CD14-positive monocyte (primary cell): ENCODE data around the gene UBE2E2. TPM values are rescaled to one million over a fixed set of nuclear protein-coding genes. Genes with fewer than 3 reads are reported as not detected.

Experiments
- DNase-seq, 3 donors: peaks; one replicate each; pipeline ENCODE4 v3.0.0-alpha.2; 2011 to 2022
- H2AFZ ChIP-seq: 2 replicates; pipeline ENCODE4 v1.6.0; 2012; ENCODE audit warnings: mild to moderate bottlenecking, low read depth, low read length, inconsistent platforms; ENCODE audit not compliant: insufficient read depth, poor library complexity, severe bottlenecking
- H3K27ac ChIP-seq, 2 donors: 1 replicate in 1 of 2; 2 replicates in 1 of 2; pipeline ENCODE4 v1.5.1; 2012 to 2013; ENCODE audit warnings: low read length in 2 of 2, control low read depth in 1 of 2, inconsistent platforms in 1 of 2, low read depth in 1 of 2, mild to moderate bottlenecking in 1 of 2
- H3K27me3 ChIP-seq, 2 donors: one replicate each; pipeline versions ENCODE4 v1.6.0 to v1.6.1; 2011 to 2013; ENCODE audit warnings: low read length in 2 of 2; ENCODE audit not compliant: control insufficient read depth in 2 of 2, insufficient read depth in 2 of 2
- H3K36me3 ChIP-seq, 2 donors: replicated peaks in 1 of 2; 1 replicate in 1 of 2; 2 replicates in 1 of 2; pipeline versions ENCODE4 v1.5.1 to v1.6.1; 2012 to 2013; ENCODE audit warnings: low read length in 2 of 2, control low read depth in 1 of 2, inconsistent platforms in 1 of 2, mild to moderate bottlenecking in 1 of 2; ENCODE audit not compliant: insufficient read depth in 2 of 2, control insufficient read depth in 1 of 2
- H3K4me1 ChIP-seq, 2 donors: 1 replicate in 1 of 2; 2 replicates in 1 of 2; pipeline versions ENCODE4 v1.5.1 to v1.6.1; 2012 to 2013; ENCODE audit warnings: low read length in 2 of 2, control low read depth in 1 of 2, inconsistent platforms in 1 of 2, mild to moderate bottlenecking in 1 of 2, moderate library complexity in 1 of 2; ENCODE audit not compliant: insufficient read depth in 2 of 2, control insufficient read depth in 1 of 2
- H3K4me2 ChIP-seq: replicated peaks from 2 replicates; pipeline ENCODE3; 2012; ENCODE audit warnings: low read length, moderate library complexity, mild to moderate bottlenecking; ENCODE audit not compliant: poor library complexity, severe bottlenecking; ENCODE audit errors: extremely low read depth
- H3K4me3 ChIP-seq, 3 experiments: fragments of 200-600 bp in 1 of 3; sonication (generic) in 1 of 3; replicated peaks in 1 of 3; 1 replicate in 2 of 3; 2 replicates in 1 of 3; pipeline ENCODE4 v1.5.1; 2011 to 2013; ENCODE audit warnings: low read length in 3 of 3, mild to moderate bottlenecking in 3 of 3, control low read depth in 2 of 3, low read depth in 2 of 3, inconsistent platforms in 1 of 3, moderate library complexity in 1 of 3
- H3K79me2 ChIP-seq: 2 replicates; pipeline ENCODE4 v1.6.0; 2012; ENCODE audit warnings: mild to moderate bottlenecking, control low read depth, inconsistent platforms, low read length, moderate library complexity; ENCODE audit not compliant: insufficient read depth
- H3K9ac ChIP-seq: 2 replicates; pipeline ENCODE4 v1.6.0; 2017; ENCODE audit warnings: low read length, mild to moderate bottlenecking; ENCODE audit not compliant: insufficient read depth, poor library complexity, severe bottlenecking
- H3K9me3 ChIP-seq, 2 donors: replicated peaks in 1 of 2; 1 replicate in 1 of 2; 2 replicates in 1 of 2; pipeline versions ENCODE4 v1.5.1 to v1.6.1; 2012 to 2013; ENCODE audit warnings: low read length in 2 of 2, control low read depth in 1 of 2; ENCODE audit not compliant: control insufficient read depth in 1 of 2, insufficient read depth in 1 of 2
- H4K20me1 ChIP-seq: 2 replicates; pipeline ENCODE4 v1.6.0; 2012; ENCODE audit warnings: mild to moderate bottlenecking, low read length, control low read depth, moderate library complexity; ENCODE audit not compliant: insufficient read depth
- H3K27ac Mint-ChIP-seq, 7 donors: one replicate each; pipeline ENCODE4 v1.8.0; 2020; ENCODE audit warnings: mild to moderate bottlenecking in 7 of 7, mixed read lengths in 7 of 7, moderate library complexity in 6 of 7, inconsistent platforms in 2 of 7
- H3K27me3 Mint-ChIP-seq, 3 donors: one replicate each; pipeline ENCODE4 v1.8.0; 2021 to 2022; ENCODE audit warnings: low read depth in 3 of 3, mild to moderate bottlenecking in 3 of 3, mixed read lengths in 3 of 3, moderate library complexity in 3 of 3, inconsistent platforms in 1 of 3
- H3K36me3 Mint-ChIP-seq, 2 donors: one replicate each; pipeline ENCODE4 v1.8.0; 2020; ENCODE audit warnings: mixed read lengths in 2 of 2, inconsistent platforms in 1 of 2, mild to moderate bottlenecking in 1 of 2
- H3K4me1 Mint-ChIP-seq: one replicate; pipeline ENCODE4 v1.8.0; 2020; ENCODE audit warnings: mild to moderate bottlenecking, mixed read lengths
- H3K4me3 Mint-ChIP-seq, 2 donors: one replicate each; pipeline ENCODE4 v1.8.0; 2020; ENCODE audit warnings: mild to moderate bottlenecking in 2 of 2, mixed read lengths in 2 of 2, moderate library complexity in 1 of 2
- H3K9me3 Mint-ChIP-seq, 7 donors: one replicate each; pipeline ENCODE4 v1.8.0; 2020 to 2022; ENCODE audit warnings: mixed read lengths in 7 of 7, mild to moderate bottlenecking in 6 of 7, moderate library complexity in 6 of 7, inconsistent platforms in 2 of 7
- CTCF ChIP-seq: fragments of 200-600 bp; IDR thresholded peaks from one replicate; pipeline ENCODE4 v1.8.0; 2022; ENCODE audit warnings: antibody characterized with exemption, mild to moderate bottlenecking
- WGBS: methylation state at CpG from one replicate; pipeline ENCODE4 v1.1.5; 2013; ENCODE audit warnings: missing lambda C conversion rate; ENCODE audit not compliant: insufficient coverage; 5-methylcytosine and 5-hydroxymethylcytosine counted together
- intact Hi-C, 2 donors: fragments of 100-400 bp; cut with micrococcal nuclease; formaldehyde crosslinking; loops; one replicate each; pipeline versions ENCODE4 v1.15.0 to v1.15.1; 2023
- polyA plus RNA-seq, 3 donors: library from polyadenylated mRNA; depleted of rRNA in 1 of 3; unstranded in 2 of 3; stranded (reverse) in 1 of 3; fragments of 300-500 nt in 2 of 3; fragments of >200 nt in 1 of 3; fragmentation: Illumina TruSeq in 2 of 3; gene quantifications; 1 replicate in 2 of 3; 2 replicates in 1 of 3; pipeline ENCODE4 v1.2.3, GENCODE V29; 2012 to 2021

The UBE2E2 gene
- polyA plus RNA-seq, 3 donors: 25.8 to 78.0 (median 66.3) TPM

GRCh38 chr3:23390989-23391553 lies 187.9 kb downstream of the UBE2E2 start:
- no peak for DNase-seq
- Histone ChIP-seq H3K27ac (no peak overlapping the region), H3K9ac (no peak overlapping the region), H3K4me2 (no peak overlapping the region), H3K27me3 (no peaks in the 10 kb centered on the region), H3K4me3 (no peak overlapping the region), H2AFZ (no peak overlapping the region), H3K36me3 (no peaks in the 10 kb centered on the region), H3K9me3 (no peaks in the 10 kb centered on the region), H3K4me1 (peaks cover 0 to 4% of the 10 kb centered on the region in 2 donors), H3K79me2 (peaks cover under 1% of the 10 kb centered on the region), H4K20me1 (peaks cover 46% of the 10 kb centered on the region)
- Mint-ChIP-seq H3K27ac (no peak overlapping the region), H3K4me1 (peaks cover 9% of the 10 kb centered on the region), H3K4me3 (no peak overlapping the region), H3K36me3 (no peaks in the 10 kb centered on the region), H3K9me3 (no peaks in the 10 kb centered on the region), H3K27me3 (no peaks in the 10 kb centered on the region)
- TF ChIP-seq CTCF: no peak
- intact Hi-C loops: no loop called here

DNA sequence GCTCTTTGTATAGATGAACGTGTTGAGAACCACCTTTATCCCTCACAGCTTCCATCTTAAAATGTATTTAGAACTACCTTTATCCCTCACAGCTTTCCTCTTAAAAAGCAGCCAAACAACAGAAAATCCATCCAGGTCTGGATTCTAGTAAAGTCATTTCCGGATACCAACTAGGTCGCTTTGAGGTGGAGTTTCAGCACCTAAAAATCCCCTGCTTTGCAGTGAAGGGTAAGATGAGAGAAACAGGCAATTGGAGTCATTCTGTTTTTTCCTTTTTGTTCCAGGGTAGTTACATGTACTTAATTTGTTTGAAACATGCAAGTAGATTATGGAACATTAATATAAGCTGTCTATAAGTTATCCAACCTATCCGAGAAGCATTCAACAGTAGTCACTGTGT lies 192.0 kb downstream of the UBE2E2 start:
- no peak for DNase-seq
- Mint-ChIP-seq H3K4me1 (peaks cover 15% of the 10 kb centered on the region), H3K27ac (no peak overlapping the region), H3K27me3 (no peaks in the 10 kb centered on the region), H3K9me3 (no peaks in the 10 kb centered on the region), H3K36me3 (no peaks in the 10 kb centered on the region), H3K4me3 (no peak overlapping the region)
- Histone ChIP-seq H3K4me2 (no peak overlapping the region), H3K4me3 (no peak overlapping the region), H3K9me3 (no peaks in the 10 kb centered on the region), H3K27ac (no peak overlapping the region), H3K36me3 (no peaks in the 10 kb centered on the region), H3K4me1 (peaks cover 0 to 7% of the 10 kb centered on the region in 2 donors), H3K79me2 (no peaks in the 10 kb centered on the region), H2AFZ (no peak overlapping the region), H3K9ac (no peak overlapping the region), H4K20me1 (peaks cover 28% of the 10 kb centered on the region), H3K27me3 (no peaks in the 10 kb centered on the region)
- 100% methylated on average over 1 of the region's 4 CpGs for WGBS
- no peak for TF ChIP-seq CTCF
- intact Hi-C loops: no loop called here
